HEK293 (cell line): Measurements from ENCODE around the gene COL6A6.

ENCODE experiments used
- CTCF ChIA-PET: fragments of 350-600 bp; formaldehyde crosslinking; extraction: SDS; loops from one replicate; lab custom pipeline; 2021; ENCODE audit warnings: antibody characterized with exemption; lab: Yijun Ruan, JAX
- POLR2A ChIA-PET: fragments of 300-600 bp; formaldehyde crosslinking; extraction: SDS; loops from one replicate; lab custom pipeline; 2020; ENCODE audit warnings: antibody characterized with exemption, inconsistent platforms; lab: Yijun Ruan, JAX
- H3K27ac ChIP-seq: fragments of 200-500 bp; sonication (Bioruptor generic); 2 replicates; pipeline ENCODE4 v1.5.1; 2014; ENCODE audit warnings: low read depth, low read length, control low read depth, inconsistent platforms; ENCODE audit errors: extremely low read depth
- H3K36me3 ChIP-seq, 2 experiments: fragments of 200-500 bp in 1 of 2; sonication (Bioruptor generic) in 1 of 2; 1 replicate in 1 of 2; 2 replicates in 1 of 2; pipeline ENCODE4 v1.5.1; 2014 to 2017; ENCODE audit warnings: inconsistent platforms in 2 of 2, low read length in 2 of 2; ENCODE audit not compliant: control insufficient read depth in 2 of 2, insufficient read depth in 1 of 2
- H3K4me1 ChIP-seq: fragments of 200-500 bp; sonication (Bioruptor generic); 2 replicates; pipeline ENCODE4 v1.5.1; 2014; ENCODE audit warnings: mild to moderate bottlenecking, low read length, inconsistent platforms; ENCODE audit not compliant: control insufficient read depth, insufficient read depth
- H3K4me3 ChIP-seq: 2 replicates; pipeline ENCODE4 v1.5.1; 2011; ENCODE audit warnings: low read depth, mild to moderate bottlenecking, control low read depth, low read length, moderate library complexity
- H3K9me3 ChIP-seq: fragments of 200-500 bp; sonication (Bioruptor generic); 2 replicates; pipeline ENCODE4 v1.5.1; 2014; ENCODE audit warnings: low read depth, low read length, inconsistent platforms; ENCODE audit not compliant: control insufficient read depth, insufficient read depth
- HIC1 ChIP-seq: fragments of 450-650 bp; formaldehyde crosslinking; IDR thresholded peaks from 2 replicates; pipeline ENCODE4 v1.5.1; 2016; ENCODE audit warnings: missing biosample characterization, missing genetic modification characterization
- SCRT2 ChIP-seq: fragments of 450-650 bp; formaldehyde crosslinking; IDR thresholded peaks from 2 replicates; pipeline ENCODE4 v1.5.1; 2016; ENCODE audit warnings: missing biosample characterization, missing genetic modification characterization
- TSHZ1 ChIP-seq: fragments of 450-650 bp; formaldehyde crosslinking; IDR thresholded peaks from 2 replicates; pipeline ENCODE4 v1.5.1; 2016; ENCODE audit warnings: missing biosample characterization, missing genetic modification characterization, borderline replicate concordance
- YY2 ChIP-seq: fragments of 450-650 bp; formaldehyde crosslinking; IDR thresholded peaks from 2 replicates; pipeline ENCODE4 v1.5.1; 2016; ENCODE audit warnings: missing biosample characterization, missing genetic modification characterization
- ZEB2 ChIP-seq: fragments of 450-650 bp; formaldehyde crosslinking; IDR thresholded peaks from 2 replicates; pipeline ENCODE4 v1.5.1; 2016; ENCODE audit warnings: missing biosample characterization, missing genetic modification characterization
- ZFP3 ChIP-seq: fragments of 450-650 bp; formaldehyde crosslinking; IDR thresholded peaks from 2 replicates; pipeline ENCODE4 v1.5.1; 2016; ENCODE audit warnings: low read depth, missing biosample characterization, missing genetic modification characterization
- ZNF19 ChIP-seq: fragments of 450-650 bp; formaldehyde crosslinking; IDR thresholded peaks from 2 replicates; pipeline ENCODE4; 2016; ENCODE audit warnings: missing biosample characterization, missing genetic modification characterization, low read depth
- ZNF211 ChIP-seq: fragments of 450-650 bp; formaldehyde crosslinking; IDR thresholded peaks from 2 replicates; pipeline ENCODE4 v1.5.1; 2016; ENCODE audit warnings: low read depth, missing biosample characterization, missing genetic modification characterization
- ZNF223 ChIP-seq: fragments of 450-650 bp; formaldehyde crosslinking; IDR thresholded peaks from 2 replicates; pipeline ENCODE4 v1.5.1; 2016; ENCODE audit warnings: missing biosample characterization, missing genetic modification characterization
- ZNF280D ChIP-seq: fragments of 450-650 bp; formaldehyde crosslinking; IDR thresholded peaks from 2 replicates; pipeline ENCODE4 v1.5.1; 2016; ENCODE audit warnings: missing biosample characterization, missing genetic modification characterization
- ZNF473 ChIP-seq: fragments of 450-650 bp; formaldehyde crosslinking; IDR thresholded peaks from 2 replicates; pipeline ENCODE4 v1.5.1; 2017; ENCODE audit warnings: missing biosample characterization, missing genetic modification characterization
- ZNF585B ChIP-seq: fragments of 450-650 bp; formaldehyde crosslinking; IDR thresholded peaks from 2 replicates; pipeline ENCODE4 v1.5.1; 2016; ENCODE audit warnings: missing biosample characterization, missing genetic modification characterization
- ZNF621 ChIP-seq: fragments of 450-650 bp; formaldehyde crosslinking; IDR thresholded peaks from 2 replicates; pipeline ENCODE4 v1.5.1; 2017; ENCODE audit warnings: missing biosample characterization, missing genetic modification characterization
- ZNF639 ChIP-seq: fragments of 450-650 bp; formaldehyde crosslinking; IDR thresholded peaks from 2 replicates; pipeline ENCODE4 v1.5.1; 2016; ENCODE audit warnings: missing biosample characterization, missing genetic modification characterization
- ZNF645 ChIP-seq: fragments of 450-650 bp; formaldehyde crosslinking; IDR thresholded peaks from 2 replicates; pipeline ENCODE4; 2016; ENCODE audit warnings: missing biosample characterization, missing genetic modification characterization
- ZNF654 ChIP-seq: fragments of 450-650 bp; formaldehyde crosslinking; IDR thresholded peaks from 2 replicates; pipeline ENCODE4 v1.5.1; 2016; ENCODE audit warnings: low read depth, missing biosample characterization, missing genetic modification characterization
- ZNF658 ChIP-seq: fragments of 450-650 bp; formaldehyde crosslinking; IDR thresholded peaks from 2 replicates; pipeline ENCODE4; 2016; ENCODE audit warnings: missing biosample characterization, missing genetic modification characterization
- ZNF664 ChIP-seq: fragments of 450-650 bp; formaldehyde crosslinking; IDR thresholded peaks from 2 replicates; pipeline ENCODE4 v1.5.1; 2016; ENCODE audit warnings: missing biosample characterization, missing genetic modification characterization
- ZNF837 ChIP-seq: fragments of 450-650 bp; formaldehyde crosslinking; IDR thresholded peaks from 2 replicates; pipeline ENCODE4 v1.5.1; 2016; ENCODE audit warnings: missing biosample characterization, missing genetic modification characterization

The COL6A6 gene

GRCh38 chr3:130517602-130518001 lies 625 bp downstream of the COL6A6 start:
- 0 out of 2 replicates have a peak overlapping the region, but pooled peaks have one; percentile 34 for H3K4me3 ChIP-seq
- POLR2A ChIA-PET: no interaction called here

GRCh38 chr3:130519754-130520153 lies 2.8 kb downstream of the COL6A6 start:
- no peak for TF ChIP-seq ZNF639 (tag by site-specific recombination)
- TF ChIP-seq ZNF645: no peak
- no peak for TF ChIP-seq YY2 (tag by site-specific recombination)
- TF ChIP-seq TSHZ1 (tag by site-specific recombination): no peak
- no peak for TF ChIP-seq ZNF585B (tag by site-specific recombination)
- no peak for TF ChIP-seq ZNF654
- no peak for TF ChIP-seq ZNF837 (tag by site-specific recombination)
- Histone ChIP-seq H3K36me3 (no peaks in the 10 kb centered on the region), H3K9me3 (no peaks in the 10 kb centered on the region), H3K27ac (no peak overlapping the region), H3K4me3 (no peak overlapping the region), H3K4me1 (no peaks in the 10 kb centered on the region)
- ChIA-PET CTCF (interaction anchor here (0.6 to 0.8 kb wide), 2 partner anchors 7 to 10 kb away, joined by 3 to 4 read pairs; no protein-coding TSS in a partner anchor), POLR2A (no interaction called here)

More at GRCh38 chr3:130517602-130518001, 625 bp downstream of the COL6A6 start:
- Histone ChIP-seq H3K9me3 (no peaks in the 10 kb centered on the region), H3K27ac (no peak overlapping the region), H3K4me1 (no peaks in the 10 kb centered on the region), H3K36me3 (no peaks in the 10 kb centered on the region)
- TF ChIP-seq ZNF654 (no peak), ZEB2 (tag by site-specific recombination) (no peak), HIC1 (no peak), ZNF19 (tag by site-specific recombination) (no peak), ZNF280D (tag by site-specific recombination) (no peak), ZNF473 (no peak), ZFP3 (tag by site-specific recombination) (no peak), ZNF621 (tag by site-specific recombination) (no peak), SCRT2 (tag by site-specific recombination) (no peak), ZNF223 (tag by site-specific recombination) (no peak), ZNF658 (tag by site-specific recombination) (no peak), ZNF664 (tag by site-specific recombination) (no peak), ZNF211 (tag by site-specific recombination) (no peak)
- CTCF ChIA-PET: no interaction called here
